Islet of Langerhans (tissue), 1 donor: ENCODE data around the gene IL17RE.

Experiments
- FAIRE-seq: peaks from one replicate; lab custom pipeline; 2011; peaks lifted over from hg19 to GRCh38; lab: Jason Lieb, UNC

The IL17RE gene

DNA sequence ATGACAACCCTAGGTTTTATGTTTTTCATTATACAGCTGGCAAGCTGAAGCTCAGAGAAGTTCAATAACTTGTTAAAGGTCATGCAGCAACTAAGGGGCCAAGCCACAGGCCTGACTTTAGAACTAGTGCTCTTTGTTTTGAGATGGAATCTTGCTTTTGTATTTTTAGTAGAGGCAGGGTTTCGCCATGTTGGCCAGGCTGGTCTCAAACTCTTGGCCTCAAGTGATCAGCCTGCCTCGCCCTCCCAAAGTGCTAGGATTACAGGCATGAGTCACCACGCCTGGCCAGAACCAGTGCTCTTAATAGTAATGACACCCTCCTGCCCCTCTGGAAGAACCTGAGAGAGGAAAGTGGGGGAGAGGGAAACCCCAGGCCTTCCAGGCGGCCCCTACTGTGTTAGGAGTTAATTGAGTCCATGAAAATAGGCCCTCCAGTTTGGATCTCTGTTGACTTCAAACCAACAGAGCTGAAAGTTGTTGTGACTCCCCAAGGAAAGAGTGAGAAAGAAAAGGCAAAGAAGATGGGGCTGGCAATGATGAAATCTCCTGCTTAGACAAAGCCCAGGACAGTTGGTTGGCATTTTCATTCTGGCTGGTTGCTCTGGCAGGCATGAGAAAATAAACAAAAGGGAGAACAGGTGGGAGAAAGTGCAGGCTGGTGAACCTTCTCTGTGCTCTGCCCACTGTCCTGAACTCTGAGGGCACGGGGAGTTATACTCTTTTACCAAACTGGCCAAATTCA lies 53.1 kb downstream of the IL17RE start:
- FAIRE-seq: no peak

DNA sequence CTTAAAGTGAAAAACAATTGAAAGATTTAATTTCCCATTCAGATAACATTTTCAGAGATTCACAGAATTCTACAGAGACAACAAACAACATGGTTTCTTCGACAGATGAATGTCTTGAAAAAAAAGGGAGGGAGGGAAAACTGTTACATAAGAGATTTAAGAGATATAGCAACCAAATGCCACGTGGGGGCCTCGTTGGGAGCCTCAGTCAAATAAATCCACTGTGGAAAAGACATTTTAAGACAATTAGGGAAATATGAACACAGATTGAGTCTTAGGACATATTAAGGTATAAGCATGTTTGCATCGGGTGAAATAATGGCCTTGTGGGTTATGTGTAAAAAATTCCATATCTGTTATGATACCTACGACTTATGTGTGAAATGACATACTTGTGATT lies 54.6 kb downstream of the IL17RE start:
- FAIRE-seq: no peak

GRCh38 chr3:9965200-9965875 lies 62.7 kb downstream of the IL17RE start:
- no peak for FAIRE-seq
